CD14-positive monocyte (primary cell): ENCODE measurements around the gene GLYATL1. TPM values are rescaled to one million over a fixed set of nuclear protein-coding genes. Genes with fewer than 3 reads are reported as not detected.

Experiments used
- DNase-seq, 3 donors: peaks; one replicate each; pipeline ENCODE4 v3.0.0-alpha.2; 2011 to 2022
- H2AFZ ChIP-seq: 2 replicates; pipeline ENCODE4 v1.6.0; 2012; ENCODE audit warnings: mild to moderate bottlenecking, low read depth, low read length, inconsistent platforms; ENCODE audit not compliant: insufficient read depth, poor library complexity, severe bottlenecking
- H3K27ac ChIP-seq, 2 donors: 1 replicate in 1 of 2; 2 replicates in 1 of 2; pipeline ENCODE4 v1.5.1; 2012 to 2013; ENCODE audit warnings: low read length in 2 of 2, control low read depth in 1 of 2, inconsistent platforms in 1 of 2, low read depth in 1 of 2, mild to moderate bottlenecking in 1 of 2
- H3K27me3 ChIP-seq, 2 donors: one replicate each; pipeline versions ENCODE4 v1.6.0 to v1.6.1; 2011 to 2013; ENCODE audit warnings: low read length in 2 of 2; ENCODE audit not compliant: control insufficient read depth in 2 of 2, insufficient read depth in 2 of 2
- H3K36me3 ChIP-seq, 2 donors: replicated peaks in 1 of 2; 1 replicate in 1 of 2; 2 replicates in 1 of 2; pipeline versions ENCODE4 v1.5.1 to v1.6.1; 2012 to 2013; ENCODE audit warnings: low read length in 2 of 2, control low read depth in 1 of 2, inconsistent platforms in 1 of 2, mild to moderate bottlenecking in 1 of 2; ENCODE audit not compliant: insufficient read depth in 2 of 2, control insufficient read depth in 1 of 2
- H3K4me1 ChIP-seq, 2 donors: 1 replicate in 1 of 2; 2 replicates in 1 of 2; pipeline versions ENCODE4 v1.5.1 to v1.6.1; 2012 to 2013; ENCODE audit warnings: low read length in 2 of 2, control low read depth in 1 of 2, inconsistent platforms in 1 of 2, mild to moderate bottlenecking in 1 of 2, moderate library complexity in 1 of 2; ENCODE audit not compliant: insufficient read depth in 2 of 2, control insufficient read depth in 1 of 2
- H3K4me2 ChIP-seq: replicated peaks from 2 replicates; pipeline ENCODE3; 2012; ENCODE audit warnings: low read length, moderate library complexity, mild to moderate bottlenecking; ENCODE audit not compliant: poor library complexity, severe bottlenecking; ENCODE audit errors: extremely low read depth
- H3K4me3 ChIP-seq, 3 experiments: fragments of 200-600 bp in 1 of 3; sonication (generic) in 1 of 3; replicated peaks in 1 of 3; 1 replicate in 2 of 3; 2 replicates in 1 of 3; pipeline ENCODE4 v1.5.1; 2011 to 2013; ENCODE audit warnings: low read length in 3 of 3, mild to moderate bottlenecking in 3 of 3, control low read depth in 2 of 3, low read depth in 2 of 3, inconsistent platforms in 1 of 3, moderate library complexity in 1 of 3
- H3K79me2 ChIP-seq: 2 replicates; pipeline ENCODE4 v1.6.0; 2012; ENCODE audit warnings: mild to moderate bottlenecking, control low read depth, inconsistent platforms, low read length, moderate library complexity; ENCODE audit not compliant: insufficient read depth
- H3K9ac ChIP-seq: 2 replicates; pipeline ENCODE4 v1.6.0; 2017; ENCODE audit warnings: low read length, mild to moderate bottlenecking; ENCODE audit not compliant: insufficient read depth, poor library complexity, severe bottlenecking
- H3K9me3 ChIP-seq, 2 donors: replicated peaks in 1 of 2; 1 replicate in 1 of 2; 2 replicates in 1 of 2; pipeline versions ENCODE4 v1.5.1 to v1.6.1; 2012 to 2013; ENCODE audit warnings: low read length in 2 of 2, control low read depth in 1 of 2; ENCODE audit not compliant: control insufficient read depth in 1 of 2, insufficient read depth in 1 of 2
- H4K20me1 ChIP-seq: 2 replicates; pipeline ENCODE4 v1.6.0; 2012; ENCODE audit warnings: mild to moderate bottlenecking, low read length, control low read depth, moderate library complexity; ENCODE audit not compliant: insufficient read depth
- H3K27ac Mint-ChIP-seq, 7 donors: one replicate each; pipeline ENCODE4 v1.8.0; 2020; ENCODE audit warnings: mild to moderate bottlenecking in 7 of 7, mixed read lengths in 7 of 7, moderate library complexity in 6 of 7, inconsistent platforms in 2 of 7
- H3K27me3 Mint-ChIP-seq, 3 donors: one replicate each; pipeline ENCODE4 v1.8.0; 2021 to 2022; ENCODE audit warnings: low read depth in 3 of 3, mild to moderate bottlenecking in 3 of 3, mixed read lengths in 3 of 3, moderate library complexity in 3 of 3, inconsistent platforms in 1 of 3
- H3K36me3 Mint-ChIP-seq, 2 donors: one replicate each; pipeline ENCODE4 v1.8.0; 2020; ENCODE audit warnings: mixed read lengths in 2 of 2, inconsistent platforms in 1 of 2, mild to moderate bottlenecking in 1 of 2
- H3K4me1 Mint-ChIP-seq: one replicate; pipeline ENCODE4 v1.8.0; 2020; ENCODE audit warnings: mild to moderate bottlenecking, mixed read lengths
- H3K4me3 Mint-ChIP-seq, 2 donors: one replicate each; pipeline ENCODE4 v1.8.0; 2020; ENCODE audit warnings: mild to moderate bottlenecking in 2 of 2, mixed read lengths in 2 of 2, moderate library complexity in 1 of 2
- H3K9me3 Mint-ChIP-seq, 7 donors: one replicate each; pipeline ENCODE4 v1.8.0; 2020 to 2022; ENCODE audit warnings: mixed read lengths in 7 of 7, mild to moderate bottlenecking in 6 of 7, moderate library complexity in 6 of 7, inconsistent platforms in 2 of 7
- CTCF ChIP-seq: fragments of 200-600 bp; IDR thresholded peaks from one replicate; pipeline ENCODE4 v1.8.0; 2022; ENCODE audit warnings: antibody characterized with exemption, mild to moderate bottlenecking
- WGBS: methylation state at CpG from one replicate; pipeline ENCODE4 v1.1.5; 2013; ENCODE audit warnings: missing lambda C conversion rate; ENCODE audit not compliant: insufficient coverage; 5-methylcytosine and 5-hydroxymethylcytosine counted together
- intact Hi-C, 2 donors: fragments of 100-400 bp; cut with micrococcal nuclease; formaldehyde crosslinking; loops; one replicate each; pipeline versions ENCODE4 v1.15.0 to v1.15.1; 2023
- polyA plus RNA-seq, 3 donors: library from polyadenylated mRNA; depleted of rRNA in 1 of 3; unstranded in 2 of 3; stranded (reverse) in 1 of 3; fragments of 300-500 nt in 2 of 3; fragments of >200 nt in 1 of 3; fragmentation: Illumina TruSeq in 2 of 3; gene quantifications; 1 replicate in 2 of 3; 2 replicates in 1 of 3; pipeline ENCODE4 v1.2.3, GENCODE V29; 2012 to 2021

GLYATL1 gene
- polyA plus RNA-seq, 3 donors: not detected

GRCh38 chr11:58898106-58898505 is 41.2 kb upstream of the GLYATL1 start:
- intact Hi-C loops: no loop called here

More at GRCh38 chr11:58898106-58898505, 41.2 kb upstream of the GLYATL1 start:
- DNase-seq: no peak
- Histone ChIP-seq H3K9me3 (no peaks in the 10 kb centered on the region), H3K4me3 (no peak overlapping the region), H4K20me1 (no peaks in the 10 kb centered on the region), H3K4me1 (peaks cover 8 to 10% of the 10 kb centered on the region in 2 donors), H3K27ac (no peak overlapping the region), H3K36me3 (no peaks in the 10 kb centered on the region), H2AFZ (no peak overlapping the region), H3K4me2 (no peak overlapping the region), H3K79me2 (no peaks in the 10 kb centered on the region), H3K9ac (no peak overlapping the region), H3K27me3 (no peaks in the 10 kb centered on the region)
- Mint-ChIP-seq H3K27ac (no peak overlapping the region), H3K36me3 (no peaks in the 10 kb centered on the region), H3K4me1 (peaks cover 17% of the 10 kb centered on the region), H3K9me3 (no peaks in the 10 kb centered on the region), H3K4me3 (no peak overlapping the region), H3K27me3 (peaks cover 0 to 9% (median 8%) of the 10 kb centered on the region in 3 donors)
- no CpG with 5 or more reads among the region's 1 CpG for WGBS
- TF ChIP-seq CTCF: no peak
